ENCODE results near the gene TRAM2. TPM values are rescaled to one million over a fixed set of nuclear protein-coding genes. Genes with fewer than 3 reads are reported as not detected.

TRAM2 gene
- total RNA-seq, 6 experiments from 2014 or later, result 16.1 to 24.8 (median 17.8) TPM

DNA sequence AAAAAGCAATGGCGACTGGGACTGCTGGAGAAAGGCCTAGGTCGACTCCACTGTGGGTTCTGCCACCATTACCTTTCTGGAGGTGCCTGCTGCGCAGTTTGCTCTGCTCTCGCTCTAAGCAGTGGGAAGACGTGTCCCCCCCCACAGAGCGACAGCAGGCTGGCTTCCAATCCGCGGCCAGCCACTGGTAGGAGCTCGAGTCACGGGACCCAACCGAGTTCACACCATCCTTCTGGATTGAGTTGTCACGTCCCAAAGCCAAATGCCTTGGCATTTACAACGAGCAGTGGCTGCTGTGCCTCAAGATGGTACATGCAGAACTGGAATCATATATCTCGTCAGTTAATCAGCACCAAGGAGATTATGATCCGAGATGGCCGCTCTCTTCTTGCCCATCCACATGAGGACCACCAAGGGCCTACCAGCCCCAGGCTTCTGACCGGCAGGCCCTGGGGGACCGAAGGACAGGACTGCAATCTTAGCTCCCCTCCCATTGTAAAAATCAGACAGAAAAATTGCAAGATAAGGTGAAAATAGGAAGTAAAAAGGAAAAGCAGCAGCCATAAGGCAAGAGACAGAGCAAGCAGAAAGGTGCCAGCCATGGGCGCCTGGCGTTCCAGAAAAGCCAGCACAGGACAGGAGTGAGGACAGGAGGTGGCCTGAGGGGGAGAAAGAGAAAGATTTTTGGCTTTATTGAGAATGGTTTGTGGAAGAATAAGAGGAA, 74.4 kb downstream of the TRAM2 start:
- Histone ChIP-seq H3K9me3 (no peaks in the 10 kb centered on the region), H3K27me3 (no peaks in the 10 kb centered on the region), H3K27ac (no peak overlapping the region), H3K36me3 (peaks cover 0 to 31% (median 6%) of the 10 kb centered on the region in 4 donors), H3K4me3 (no peak overlapping the region), H3K4me1 (peaks cover 0 to 13% (median 0%) of the 10 kb centered on the region in 4 donors)
- DNase-seq (no peak), ATAC-seq (no peak)
- intact Hi-C loops (cut with DNase I), result no loop called here
- 81% methylated on average over 13 of the region's 20 CpGs for WGBS (ENCODE audit: insufficient coverage, low coverage, low lambda C conversion rate, missing lambda C conversion rate)
- TF ChIP-seq, protein P1, sequence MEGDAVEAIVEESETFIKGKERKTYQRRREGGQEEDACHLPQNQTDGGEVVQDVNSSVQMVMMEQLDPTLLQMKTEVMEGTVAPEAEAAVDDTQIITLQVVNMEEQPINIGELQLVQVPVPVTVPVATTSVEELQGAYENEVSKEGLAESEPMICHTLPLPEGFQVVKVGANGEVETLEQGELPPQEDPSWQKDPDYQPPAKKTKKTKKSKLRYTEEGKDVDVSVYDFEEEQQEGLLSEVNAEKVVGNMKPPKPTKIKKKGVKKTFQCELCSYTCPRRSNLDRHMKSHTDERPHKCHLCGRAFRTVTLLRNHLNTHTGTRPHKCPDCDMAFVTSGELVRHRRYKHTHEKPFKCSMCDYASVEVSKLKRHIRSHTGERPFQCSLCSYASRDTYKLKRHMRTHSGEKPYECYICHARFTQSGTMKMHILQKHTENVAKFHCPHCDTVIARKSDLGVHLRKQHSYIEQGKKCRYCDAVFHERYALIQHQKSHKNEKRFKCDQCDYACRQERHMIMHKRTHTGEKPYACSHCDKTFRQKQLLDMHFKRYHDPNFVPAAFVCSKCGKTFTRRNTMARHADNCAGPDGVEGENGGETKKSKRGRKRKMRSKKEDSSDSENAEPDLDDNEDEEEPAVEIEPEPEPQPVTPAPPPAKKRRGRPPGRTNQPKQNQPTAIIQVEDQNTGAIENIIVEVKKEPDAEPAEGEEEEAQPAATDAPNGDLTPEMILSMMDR (IDR thresholded peaks at IDR 0.05), result no peak
- TF ChIP-seq POLR2A (IDR thresholded peaks at IDR 0.05), result no peak

GRCh38 chr6:52500238-52501129, 76.4 kb downstream of the TRAM2 start:
- Histone ChIP-seq H3K27ac (no peak overlapping the region), H3K36me3 (peaks cover 0 to 16% (median 5%) of the 10 kb centered on the region in 4 donors), H3K4me3 (no peak overlapping the region), H3K27me3 (no peaks in the 10 kb centered on the region), H3K4me1 (peaks cover 0 to 11% (median 0%) of the 10 kb centered on the region in 4 donors), H3K9me3 (no peaks in the 10 kb centered on the region)
- DNase-seq (no peak), ATAC-seq (no peak)
- WGBS (ENCODE audit: insufficient coverage, low coverage, low lambda C conversion rate, missing lambda C conversion rate), result 63% methylated on average over 4 of the region's 9 CpGs
- TF ChIP-seq, protein P1 (IDR thresholded peaks at IDR 0.05), result no peak
- TF ChIP-seq POLR2A (IDR thresholded peaks at IDR 0.05), result no peak
- intact Hi-C loops (cut with DNase I), result no loop called here

DNA sequence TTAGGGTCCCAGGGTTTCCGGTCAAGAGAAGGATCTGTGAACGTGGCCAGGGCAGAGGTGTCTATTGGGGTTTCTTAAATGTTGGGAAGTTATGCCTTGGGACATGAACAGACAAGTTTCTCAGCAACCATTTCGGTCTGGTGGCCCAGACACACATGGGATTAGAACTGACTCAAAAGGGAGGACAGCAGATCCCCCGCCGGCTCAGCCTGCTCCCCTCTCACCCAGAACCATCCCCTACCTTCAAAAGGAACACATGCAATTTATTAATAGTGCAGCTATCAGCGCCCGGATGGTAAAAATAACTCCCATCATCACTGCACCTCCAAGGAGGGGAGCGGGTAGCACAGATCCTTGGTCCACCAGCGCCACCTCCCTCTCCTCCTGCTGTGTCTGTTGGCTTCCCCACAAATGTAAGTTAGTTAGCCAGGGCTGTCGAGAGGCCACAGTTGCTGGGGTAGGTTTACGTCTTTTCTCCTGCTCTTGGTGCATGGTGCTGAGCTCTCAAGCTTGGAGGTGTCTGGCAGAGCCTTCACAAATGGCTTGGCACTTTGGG, 77.1 kb downstream of the TRAM2 start:
- TF ChIP-seq, protein P1 (IDR thresholded peaks at IDR 0.05), result no peak
- no peak for TF ChIP-seq POLR2A (IDR thresholded peaks at IDR 0.05)
- intact Hi-C loops (cut with DNase I), result no loop called here
- no peak overlapping the region for H3K27ac ChIP-seq

DNA sequence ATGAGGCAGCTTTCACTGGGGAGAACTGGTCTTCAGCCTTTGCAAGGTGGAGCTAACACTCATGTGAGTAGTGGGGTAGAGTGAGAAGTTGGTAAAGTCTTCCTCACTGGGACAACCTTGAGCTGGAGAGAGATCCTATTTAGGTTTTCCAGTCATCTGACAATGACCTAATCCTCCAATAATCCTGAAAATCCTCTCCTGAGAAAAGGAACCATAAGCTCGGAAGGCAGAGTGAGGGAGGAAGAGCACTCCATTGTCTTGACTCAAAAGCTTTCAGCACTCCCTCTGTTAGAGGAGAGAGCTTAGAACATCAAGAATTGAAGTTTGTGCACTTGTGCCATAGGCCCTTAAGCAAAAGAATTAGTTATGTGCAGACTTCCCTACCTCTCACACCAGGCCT, 77.8 kb downstream of the TRAM2 start:
- Histone ChIP-seq H3K4me3 (no peak overlapping the region), H3K27ac (no peak overlapping the region), H3K27me3 (no peaks in the 10 kb centered on the region), H3K9me3 (no peaks in the 10 kb centered on the region), H3K4me1 (peaks cover 0 to 11% (median under 1%) of the 10 kb centered on the region in 4 donors), H3K36me3 (peaks cover 0 to 16% (median 5%) of the 10 kb centered on the region in 4 donors)
- no peak for DNase-seq
- no peak for TF ChIP-seq POLR2A (IDR thresholded peaks at IDR 0.05)
- no peak for ATAC-seq
- 100% methylated on average over 1 of the region's 1 CpG for WGBS (ENCODE audit: insufficient coverage, low coverage, low lambda C conversion rate, missing lambda C conversion rate)
- intact Hi-C loops (cut with DNase I), result no loop called here

More for the DNA sequence above, 77.1 kb downstream of the TRAM2 start:
- Histone ChIP-seq H3K9me3 (no peaks in the 10 kb centered on the region), H3K4me3 (no peak overlapping the region), H3K36me3 (peaks cover 0 to 16% (median 5%) of the 10 kb centered on the region in 4 donors), H3K27me3 (no peaks in the 10 kb centered on the region), H3K4me1 (peaks cover 0 to 11% (median 0%) of the 10 kb centered on the region in 4 donors)
- 92% methylated on average over 9 of the region's 11 CpGs for WGBS (ENCODE audit: insufficient coverage, low coverage, low lambda C conversion rate, missing lambda C conversion rate)
- no peak for ATAC-seq
- DNase-seq, result no peak

All from right lobe of liver (tissue), 6 donors.